ENCODE data around the gene CACNA1H. TPM values are rescaled to one million over a fixed set of nuclear protein-coding genes. Genes with fewer than 3 reads are reported as not detected.
"Not testable (repeated sequence)": the region's sequence is repeated elsewhere in the genome, so short reads cannot be mapped to it uniquely, and the experiment has no call there.

Gene CACNA1H
- total RNA-seq, 1 donor from 2014 or later, result 9.5 TPM

- no peaks in the 10 kb centered on the region for H3K36me3 ChIP-seq
- no peaks in the 10 kb centered on the region for H3K9me3 Mint-ChIP-seq
- TF ChIP-seq, protein P1, sequence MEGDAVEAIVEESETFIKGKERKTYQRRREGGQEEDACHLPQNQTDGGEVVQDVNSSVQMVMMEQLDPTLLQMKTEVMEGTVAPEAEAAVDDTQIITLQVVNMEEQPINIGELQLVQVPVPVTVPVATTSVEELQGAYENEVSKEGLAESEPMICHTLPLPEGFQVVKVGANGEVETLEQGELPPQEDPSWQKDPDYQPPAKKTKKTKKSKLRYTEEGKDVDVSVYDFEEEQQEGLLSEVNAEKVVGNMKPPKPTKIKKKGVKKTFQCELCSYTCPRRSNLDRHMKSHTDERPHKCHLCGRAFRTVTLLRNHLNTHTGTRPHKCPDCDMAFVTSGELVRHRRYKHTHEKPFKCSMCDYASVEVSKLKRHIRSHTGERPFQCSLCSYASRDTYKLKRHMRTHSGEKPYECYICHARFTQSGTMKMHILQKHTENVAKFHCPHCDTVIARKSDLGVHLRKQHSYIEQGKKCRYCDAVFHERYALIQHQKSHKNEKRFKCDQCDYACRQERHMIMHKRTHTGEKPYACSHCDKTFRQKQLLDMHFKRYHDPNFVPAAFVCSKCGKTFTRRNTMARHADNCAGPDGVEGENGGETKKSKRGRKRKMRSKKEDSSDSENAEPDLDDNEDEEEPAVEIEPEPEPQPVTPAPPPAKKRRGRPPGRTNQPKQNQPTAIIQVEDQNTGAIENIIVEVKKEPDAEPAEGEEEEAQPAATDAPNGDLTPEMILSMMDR (IDR thresholded peaks at IDR 0.05), result no peak
- TF ChIP-seq EZH2 (IDR thresholded peaks at IDR 0.05) (no peak), EZH2phosphoT487 (IDR thresholded peaks at IDR 0.05) (no peak)
- no peak overlapping the region for H3K9ac ChIP-seq
- H3K27ac Mint-ChIP-seq, result no peak overlapping the region
- no peaks in the 10 kb centered on the region for H3F3A ChIP-seq (ENCODE audit: low read depth)
- H3K36me3 Mint-ChIP-seq, result no peaks in the 10 kb centered on the region
- H4K20me1 ChIP-seq (ENCODE audit: low read depth), result peaks cover 92% of the 10 kb centered on the region
- H3K27ac ChIP-seq, result no peak overlapping the region
- H3K4me3 ChIP-seq, result no peak overlapping the region
- DNase-seq (ENCODE audit: low spot score), result no peak
- H3K4me2 ChIP-seq, result no peak overlapping the region
- H3K4me3 Mint-ChIP-seq, result no peak overlapping the region
- H3K4me1 Mint-ChIP-seq, result peaks cover 18% of the 10 kb centered on the region
- H3K27me3 Mint-ChIP-seq (ENCODE audit: insufficient read depth, low read depth), result no peaks in the 10 kb centered on the region
- H2AFZ ChIP-seq (replicated peaks), result no peak overlapping the region
- H3K4me1 ChIP-seq, result peaks cover 3% of the 10 kb centered on the region
- no peaks in the 10 kb centered on the region for H3K79me2 ChIP-seq (ENCODE audit: low read depth)
- no peaks in the 10 kb centered on the region for H3K27me3 ChIP-seq
- no peaks in the 10 kb centered on the region for H3K9me3 ChIP-seq (ENCODE audit: low read depth)
Observed at GRCh38 chr16:1184980-1185379, 32.1 kb downstream of the CACNA1H start.

DNA sequence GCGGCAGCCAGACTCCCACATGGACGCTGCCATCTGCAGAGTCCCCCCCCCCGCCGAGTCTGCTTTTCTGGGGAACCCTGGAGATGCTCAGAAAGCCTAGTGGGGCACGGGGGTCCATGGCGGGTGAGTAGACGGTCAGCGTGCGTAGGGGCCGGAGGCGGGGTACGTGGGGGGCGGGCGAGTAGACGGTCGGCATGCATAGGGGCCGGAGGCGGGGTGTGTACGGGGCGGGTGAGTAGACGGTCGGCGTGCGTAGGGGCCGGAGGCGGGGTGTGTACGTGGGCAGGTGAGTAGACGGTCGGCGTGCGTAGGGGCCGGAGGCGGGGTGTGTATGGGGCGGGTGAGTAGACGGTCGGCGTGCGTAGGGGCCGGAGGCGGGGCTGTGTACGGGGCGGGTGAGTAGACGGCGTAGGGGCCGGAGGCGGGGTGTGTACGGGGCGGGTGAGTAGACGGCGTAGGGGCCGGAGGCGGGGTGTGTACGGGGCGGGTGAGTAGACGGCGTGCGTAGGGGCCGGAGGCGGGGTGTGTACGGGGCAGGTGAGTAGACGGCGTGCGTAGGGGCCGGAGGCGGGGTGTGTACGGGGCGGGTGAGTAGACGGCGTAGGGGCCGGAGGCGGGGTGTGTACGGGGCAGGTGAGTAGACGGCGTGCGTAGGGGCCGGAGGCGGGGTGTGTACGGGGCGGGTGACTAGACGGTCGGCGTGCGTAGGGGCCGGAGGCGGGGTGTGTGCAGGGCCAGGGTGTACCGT is 32.7 kb downstream of the CACNA1H start:
- DNase-seq (ENCODE audit: low spot score); H3F3A ChIP-seq (ENCODE audit: low read depth): not testable (repeated sequence)

GRCh38 chr16:1188432-1189189 is 35.7 kb downstream of the CACNA1H start:
- Mint-ChIP-seq H3K9me3 (no peaks in the 10 kb centered on the region), H3K4me3 (peak overlapping the region; percentile 33), H3K27me3 (ENCODE audit: insufficient read depth, low read depth) (no peaks in the 10 kb centered on the region), H3K36me3 (no peaks in the 10 kb centered on the region), H3K27ac (no peak overlapping the region), H3K4me1 (peaks cover 5% of the 10 kb centered on the region)
- Histone ChIP-seq H3K27me3 (no peaks in the 10 kb centered on the region), H4K20me1 (ENCODE audit: low read depth) (peaks cover 91% of the 10 kb centered on the region), H3K4me3 (no peak overlapping the region), H3K9ac (no peak overlapping the region), H3K9me3 (ENCODE audit: low read depth) (no peaks in the 10 kb centered on the region), H3F3A (ENCODE audit: low read depth) (no peaks in the 10 kb centered on the region), H3K4me1 (no peaks in the 10 kb centered on the region), H2AFZ (replicated peaks) (no peak overlapping the region), H3K4me2 (no peak overlapping the region), H3K36me3 (no peaks in the 10 kb centered on the region), H3K27ac (no peak overlapping the region), H3K79me2 (ENCODE audit: low read depth) (no peaks in the 10 kb centered on the region)
- DNase-seq (ENCODE audit: low spot score), result peak; percentile 90
- TF ChIP-seq EZH2phosphoT487 (IDR thresholded peaks at IDR 0.05), result no peak
- TF ChIP-seq EZH2 (IDR thresholded peaks at IDR 0.05), result no peak
- TF ChIP-seq, protein P1 (IDR thresholded peaks at IDR 0.05), result peak; percentile 8

More for the DNA sequence above, 32.7 kb downstream of the CACNA1H start:
- not testable (repeated sequence) for H3K27me3 Mint-ChIP-seq (ENCODE audit: insufficient read depth, low read depth); H3K4me3 Mint-ChIP-seq; H3K4me2 ChIP-seq; H3K9ac ChIP-seq; H3K36me3 Mint-ChIP-seq; H3K27ac Mint-ChIP-seq; H3K9me3 ChIP-seq (ENCODE audit: low read depth); H3K27me3 ChIP-seq; H3K9me3 Mint-ChIP-seq; H3K79me2 ChIP-seq (ENCODE audit: low read depth); H3K27ac ChIP-seq; H3K4me1 ChIP-seq; H3K36me3 ChIP-seq; H3K4me3 ChIP-seq; H2AFZ ChIP-seq (replicated peaks)
- peaks cover 18% of the 10 kb centered on the region for H3K4me1 Mint-ChIP-seq
- peaks cover 93% of the 10 kb centered on the region for H4K20me1 ChIP-seq (ENCODE audit: low read depth)

DNA sequence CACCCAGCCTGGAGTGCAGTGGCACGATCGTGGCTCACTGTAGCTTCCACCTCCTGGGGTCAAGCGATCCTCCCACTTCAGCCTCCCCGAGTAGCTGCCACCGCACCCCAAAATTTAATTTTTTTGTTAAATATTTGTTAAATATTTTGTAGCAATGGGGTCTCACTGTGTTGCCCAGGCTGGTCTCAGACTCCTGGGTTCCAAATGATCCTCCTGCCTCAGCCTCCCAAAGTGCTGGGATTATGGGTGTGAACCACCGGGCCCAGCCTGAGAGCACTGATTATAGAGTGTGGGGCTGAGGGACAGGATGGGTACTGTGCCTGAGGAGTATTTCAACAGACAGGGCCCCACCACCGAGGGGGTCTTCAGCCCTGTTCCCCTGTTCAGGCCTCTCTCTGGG is 36.5 kb downstream of the CACNA1H start:
- TF ChIP-seq EZH2 (IDR thresholded peaks at IDR 0.05) (no peak), EZH2phosphoT487 (IDR thresholded peaks at IDR 0.05) (no peak)
- TF ChIP-seq, protein P1 (IDR thresholded peaks at IDR 0.05), result no peak
- DNase-seq (ENCODE audit: low spot score), result no peak
- Histone ChIP-seq H3K9me3 (ENCODE audit: low read depth) (no peaks in the 10 kb centered on the region), H3K4me3 (no peak overlapping the region), H3K27ac (no peak overlapping the region), H3K4me2 (no peak overlapping the region), H3K9ac (no peak overlapping the region), H3K36me3 (no peaks in the 10 kb centered on the region), H3K4me1 (no peaks in the 10 kb centered on the region), H2AFZ (replicated peaks) (no peak overlapping the region), H4K20me1 (ENCODE audit: low read depth) (peaks cover 91% of the 10 kb centered on the region), H3F3A (ENCODE audit: low read depth) (no peaks in the 10 kb centered on the region), H3K79me2 (ENCODE audit: low read depth) (no peaks in the 10 kb centered on the region), H3K27me3 (no peaks in the 10 kb centered on the region)
- no peaks in the 10 kb centered on the region for H3K9me3 Mint-ChIP-seq
- peaks cover 2% of the 10 kb centered on the region for H3K4me1 Mint-ChIP-seq
- H3K4me3 Mint-ChIP-seq, result no peak overlapping the region
- no peaks in the 10 kb centered on the region for H3K27me3 Mint-ChIP-seq (ENCODE audit: insufficient read depth, low read depth)
- no peak overlapping the region for H3K27ac Mint-ChIP-seq
- no peaks in the 10 kb centered on the region for H3K36me3 Mint-ChIP-seq

GRCh38 chr16:1190789-1191188 is 37.9 kb downstream of the CACNA1H start:
- not testable (repeated sequence) for H3K4me1 ChIP-seq; H3K27me3 ChIP-seq; H3K36me3 Mint-ChIP-seq; H3K4me1 Mint-ChIP-seq; H2AFZ ChIP-seq (replicated peaks); H3K27me3 Mint-ChIP-seq (ENCODE audit: insufficient read depth, low read depth); H3K9ac ChIP-seq; H3K9me3 Mint-ChIP-seq; H3K4me3 ChIP-seq; H3K79me2 ChIP-seq (ENCODE audit: low read depth); H3K27ac ChIP-seq; H3K4me3 Mint-ChIP-seq; H3K9me3 ChIP-seq (ENCODE audit: low read depth); H3K27ac Mint-ChIP-seq; DNase-seq (ENCODE audit: low spot score); H3K4me2 ChIP-seq; H3F3A ChIP-seq (ENCODE audit: low read depth); H3K36me3 ChIP-seq
- peaks cover 92% of the 10 kb centered on the region for H4K20me1 ChIP-seq (ENCODE audit: low read depth)
